HG03571 (cell line): ENCODE results near the gene GBP7.
"Not testable (repeated sequence)": the region's sequence is repeated elsewhere in the genome, so short reads cannot be mapped to it uniquely, and the experiment has no call there.

Source experiments
- ATAC-seq: cut with Tn5 transposase; IDR thresholded peaks from one replicate; pipeline ENCODE4 v1.9.1; 2021; ENCODE audit not compliant: unreplicated experiment

Gene GBP7, protein sequence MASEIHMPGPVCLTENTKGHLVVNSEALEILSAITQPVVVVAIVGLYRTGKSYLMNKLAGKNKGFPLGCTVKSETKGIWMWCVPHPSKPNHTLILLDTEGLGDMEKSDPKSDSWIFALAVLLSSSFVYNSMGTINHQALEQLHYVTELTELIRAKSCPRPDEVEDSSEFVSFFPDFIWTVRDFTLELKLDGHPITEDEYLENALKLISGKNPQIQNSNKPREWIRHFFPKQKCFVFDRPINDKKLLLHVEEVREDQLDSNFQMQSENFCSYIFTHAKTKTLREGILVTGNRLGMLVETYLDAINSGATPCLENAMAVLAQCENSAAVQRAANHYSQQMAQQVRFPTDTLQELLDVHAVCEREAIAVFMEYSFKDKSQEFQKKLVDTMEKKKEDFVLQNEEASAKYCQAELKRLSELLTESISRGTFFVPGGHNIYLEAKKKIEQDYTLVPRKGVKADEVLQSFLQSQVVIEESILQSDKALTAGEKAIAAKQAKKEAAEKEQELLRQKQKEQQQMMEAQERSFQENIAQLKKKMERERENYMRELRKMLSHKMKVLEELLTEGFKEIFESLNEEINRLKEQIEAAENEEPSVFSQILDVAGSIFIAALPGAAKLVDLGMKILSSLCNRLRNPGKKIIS

DNA sequence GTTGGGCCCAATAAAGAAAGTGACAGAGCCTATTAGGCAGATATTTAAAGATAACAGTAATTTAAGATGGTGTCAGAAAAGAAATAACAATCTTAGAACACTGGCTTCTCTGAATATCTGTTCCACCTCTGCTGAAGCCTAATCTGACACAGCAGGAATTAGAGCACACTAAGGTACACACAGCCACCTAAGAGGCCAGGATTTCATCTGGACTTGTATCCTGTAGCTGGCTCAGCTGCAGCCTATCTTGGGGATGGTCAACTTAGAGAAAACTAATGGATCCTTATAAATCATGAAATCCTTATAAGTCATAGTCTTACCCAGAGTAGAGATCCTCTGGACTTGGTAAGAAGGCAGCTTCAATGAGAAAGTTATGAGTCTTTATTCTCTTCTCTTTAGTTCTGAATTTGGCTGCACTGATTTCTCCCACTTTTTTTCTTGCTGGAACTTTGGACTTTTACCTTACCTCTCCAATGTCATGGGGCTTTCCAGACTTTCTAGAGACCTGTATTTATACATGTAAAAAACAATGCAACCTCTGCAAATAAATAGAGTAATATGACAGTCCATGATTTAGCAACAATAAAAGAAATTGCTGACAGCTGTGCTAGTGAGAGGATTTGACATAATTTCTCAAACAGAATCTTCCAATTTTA lies at the start of gene GBP7:
TSS of gene GBP7 (minus strand) at position 403 of the 656 bp plus-strand sequence. CDS start 4,068 bp downstream, outside the sequence.
- ATAC-seq: no peak

DNA sequence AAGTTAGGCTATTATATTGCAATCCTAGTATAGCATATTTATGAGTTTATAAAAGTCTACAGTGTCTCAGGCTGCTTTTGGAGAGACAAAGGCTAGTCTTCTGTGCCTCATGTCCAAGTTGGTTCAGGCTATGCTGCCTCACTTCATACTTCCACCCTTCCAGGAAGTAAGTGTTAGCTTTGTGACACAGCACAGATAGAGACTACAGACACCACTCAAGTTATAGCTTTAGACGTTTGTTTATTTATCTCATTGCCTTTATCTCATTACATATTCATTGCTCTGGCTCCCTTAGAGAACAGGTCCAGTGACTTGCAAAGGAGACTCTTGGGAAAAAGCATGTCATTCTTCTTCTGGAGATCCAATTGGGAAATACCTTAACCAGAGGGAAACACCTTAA lies 45.5 kb upstream of the GBP7 start:
- ATAC-seq: no peak

DNA sequence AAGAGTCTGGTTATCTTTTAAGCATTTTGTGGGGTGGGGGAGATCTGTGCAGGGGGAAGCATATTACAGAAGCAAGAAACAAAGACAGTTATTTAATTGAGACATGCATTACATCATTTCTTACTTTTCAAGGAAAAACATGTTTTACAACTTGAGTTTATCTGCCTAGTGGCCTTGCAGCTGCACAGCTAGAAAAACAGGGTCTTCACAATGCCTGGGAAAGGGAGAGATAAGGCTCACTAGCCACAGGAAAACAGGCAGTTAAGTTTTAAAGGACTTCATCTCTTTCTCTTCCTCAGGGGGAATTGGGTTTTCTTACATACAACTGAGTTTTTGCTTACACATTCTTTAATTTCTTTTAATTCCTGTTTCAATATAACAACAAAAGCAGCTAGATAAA lies 44.0 kb upstream of the GBP7 start:
- not testable (repeated sequence) for ATAC-seq

DNA sequence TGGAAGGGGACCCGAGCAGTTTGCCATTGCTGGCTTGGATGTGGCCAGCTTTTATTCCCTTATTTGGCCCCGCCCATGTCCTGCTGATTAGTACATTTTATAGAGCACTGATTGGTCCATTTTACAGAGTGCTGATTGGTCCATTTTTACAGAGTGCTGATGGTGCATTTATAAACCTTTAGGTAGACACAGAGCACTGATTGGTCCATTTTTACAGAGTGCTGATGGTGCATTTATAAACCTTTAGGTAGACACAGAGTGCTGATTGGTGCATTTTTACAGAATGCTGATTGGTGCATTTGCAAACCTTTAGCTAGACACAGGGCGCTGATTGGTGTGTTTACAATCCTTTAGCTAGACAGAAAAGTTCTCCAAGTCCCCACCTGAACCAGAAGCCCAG lies 43.1 kb upstream of the GBP7 start:
- not testable (repeated sequence) for ATAC-seq

DNA sequence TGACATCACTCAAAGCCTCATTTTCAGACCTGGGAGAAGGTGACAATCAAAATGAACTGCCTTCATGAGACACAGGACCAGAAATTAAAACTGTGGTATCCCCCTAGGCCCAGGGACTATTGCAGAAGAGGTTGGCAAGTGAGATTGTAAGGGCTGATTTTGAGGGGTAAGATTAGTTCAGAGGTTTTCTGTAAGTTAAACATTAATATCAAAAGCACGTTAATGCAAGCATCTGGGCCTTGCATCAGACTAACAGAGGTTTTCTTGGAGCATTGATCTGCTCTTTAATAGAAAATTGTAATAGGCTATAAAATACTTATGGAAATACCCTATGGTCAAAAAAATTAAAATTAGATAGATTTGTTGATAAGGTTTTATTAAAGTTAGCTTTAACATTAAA lies 37.5 kb upstream of the GBP7 start:
- ATAC-seq: no peak

DNA sequence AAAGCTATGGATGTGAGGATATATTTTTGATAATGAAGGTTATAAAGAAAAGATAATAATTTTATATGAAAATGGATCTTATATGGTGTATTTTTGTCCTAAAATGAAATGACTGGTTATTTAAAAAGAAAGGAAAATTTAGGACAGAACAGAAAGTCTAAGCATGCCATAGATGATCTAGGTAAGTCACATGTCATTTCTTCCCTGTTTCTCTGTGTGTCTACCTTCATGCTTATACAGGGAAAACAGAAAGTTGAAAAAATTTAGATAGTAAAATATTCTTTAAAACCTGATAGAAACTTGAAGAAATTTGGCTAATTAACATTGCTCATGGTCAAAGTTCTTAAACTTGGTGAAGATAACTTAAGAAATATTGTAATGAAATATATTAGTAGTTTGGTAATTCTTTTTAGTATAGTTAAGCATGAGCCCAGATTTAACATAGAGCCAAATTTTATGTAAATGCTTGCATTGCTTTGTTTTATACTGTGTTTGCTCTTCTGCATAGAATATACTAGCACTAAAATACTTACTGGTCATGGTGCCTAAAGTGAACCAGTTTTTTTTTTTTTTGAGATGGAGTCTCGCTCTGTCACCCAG lies 35.3 kb upstream of the GBP7 start:
- ATAC-seq: no peak

DNA sequence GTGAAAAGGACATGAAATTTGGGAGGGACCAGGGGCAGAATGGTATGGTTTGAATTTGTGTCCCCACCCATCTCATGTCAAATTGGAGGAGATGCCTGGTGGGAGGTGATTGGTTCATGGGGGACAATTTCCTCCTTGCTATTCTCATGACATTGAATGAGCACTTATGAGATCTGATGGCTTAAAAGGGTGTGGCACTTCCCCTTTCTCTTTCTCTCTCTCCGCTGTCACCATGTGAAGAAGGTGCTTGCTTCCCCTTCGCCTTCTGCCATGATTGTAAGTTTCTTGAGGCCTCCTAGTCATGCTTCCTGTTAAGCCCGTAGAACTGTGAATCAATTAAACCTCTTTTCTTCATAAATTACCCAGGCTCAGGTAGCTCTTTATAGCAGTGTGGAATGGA lies 30.6 kb upstream of the GBP7 start:
- ATAC-seq: no peak

DNA sequence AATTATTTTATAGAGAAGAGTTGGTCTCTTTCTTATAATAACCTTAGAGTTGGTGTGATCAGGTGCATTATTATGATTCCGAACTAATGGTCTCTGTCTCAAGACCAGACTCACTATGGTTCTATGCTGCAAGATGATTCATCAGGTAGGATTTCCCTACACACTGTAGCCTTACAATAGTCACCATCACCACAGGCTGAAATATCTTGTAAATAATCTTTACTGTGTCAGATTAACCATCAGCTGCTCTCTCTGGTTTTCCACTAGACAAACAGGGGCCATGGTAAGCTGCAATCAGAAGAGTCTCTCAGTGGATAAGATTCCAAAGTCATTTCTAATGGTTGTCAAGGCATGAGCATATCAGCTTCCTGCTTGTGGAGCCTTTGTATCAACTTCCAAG lies 27.4 kb upstream of the GBP7 start:
- ATAC-seq: no peak

DNA sequence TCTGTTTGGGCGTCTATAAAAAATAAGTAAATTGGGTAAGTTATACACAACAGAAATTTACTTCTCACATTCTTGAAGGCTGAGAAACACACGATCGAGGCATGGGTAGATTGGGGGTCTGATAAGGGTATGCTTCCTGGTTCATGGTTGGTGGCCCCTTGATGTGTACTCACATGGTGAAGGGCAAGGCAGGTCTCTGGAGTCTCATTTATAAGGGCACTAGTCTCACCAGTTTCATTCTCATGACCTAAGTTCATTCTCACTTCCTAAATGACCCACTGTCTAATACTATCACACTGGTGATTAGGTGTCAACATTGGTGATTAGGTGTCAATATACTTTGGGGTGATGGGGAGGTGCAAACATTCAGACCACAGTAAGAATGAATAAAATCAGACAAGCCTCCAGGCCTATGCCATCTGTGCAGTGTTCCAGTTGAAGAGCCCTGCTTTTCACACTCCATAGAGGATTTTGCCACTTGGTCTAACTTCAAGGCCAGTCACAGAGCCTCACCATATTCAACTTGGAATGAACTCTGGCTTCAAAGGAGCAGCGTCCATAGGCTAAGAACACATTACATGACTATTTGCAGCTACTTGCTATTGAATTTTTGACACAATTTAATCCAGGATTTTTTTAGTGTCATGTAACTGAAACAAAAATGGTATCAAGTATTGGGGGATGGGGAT lies 25.4 kb upstream of the GBP7 start:
- ATAC-seq: peak; percentile 73

DNA sequence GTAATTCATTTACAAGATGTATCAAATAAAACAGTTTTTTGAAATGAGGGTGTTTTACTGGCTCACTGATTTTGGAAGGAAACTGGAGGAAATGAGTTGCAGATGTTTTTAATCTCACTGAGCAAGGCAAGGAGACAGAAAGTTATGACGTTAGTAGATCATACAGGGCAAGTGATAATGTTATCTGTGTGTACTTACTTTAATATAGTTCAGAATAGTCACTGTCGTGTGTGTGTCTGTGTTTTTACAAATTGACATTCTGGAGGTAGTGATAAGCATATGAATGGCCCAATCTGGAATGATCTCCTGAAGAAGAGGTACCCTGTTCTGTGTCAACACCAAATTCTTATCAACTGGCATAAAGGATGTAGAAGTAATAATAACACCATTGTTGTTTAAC lies 24.9 kb upstream of the GBP7 start:
- no peak for ATAC-seq

DNA sequence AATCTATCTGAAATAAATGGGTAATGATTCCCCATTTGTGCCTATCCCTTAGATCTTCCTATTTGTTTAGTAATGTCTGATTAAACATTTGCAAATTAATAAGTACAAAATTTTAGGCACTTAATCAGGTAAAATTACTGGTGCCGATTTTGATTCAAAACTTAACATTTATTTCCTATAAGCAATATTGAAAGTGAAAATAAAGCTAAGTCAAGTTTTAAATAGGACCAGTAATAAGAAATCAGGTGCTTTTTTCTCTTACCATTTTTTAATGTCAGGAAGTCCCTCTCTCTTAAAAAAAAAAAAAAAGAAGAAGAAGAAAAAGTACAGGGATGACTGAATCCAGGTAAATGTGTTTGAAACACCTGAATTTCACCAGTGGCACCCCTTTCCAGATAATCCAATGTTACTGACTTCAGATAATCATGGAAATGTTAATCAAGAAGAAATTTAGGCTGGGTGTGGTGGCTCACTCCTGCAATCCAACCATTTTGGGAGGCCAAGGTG lies 23.8 kb upstream of the GBP7 start:
- no peak for ATAC-seq

DNA sequence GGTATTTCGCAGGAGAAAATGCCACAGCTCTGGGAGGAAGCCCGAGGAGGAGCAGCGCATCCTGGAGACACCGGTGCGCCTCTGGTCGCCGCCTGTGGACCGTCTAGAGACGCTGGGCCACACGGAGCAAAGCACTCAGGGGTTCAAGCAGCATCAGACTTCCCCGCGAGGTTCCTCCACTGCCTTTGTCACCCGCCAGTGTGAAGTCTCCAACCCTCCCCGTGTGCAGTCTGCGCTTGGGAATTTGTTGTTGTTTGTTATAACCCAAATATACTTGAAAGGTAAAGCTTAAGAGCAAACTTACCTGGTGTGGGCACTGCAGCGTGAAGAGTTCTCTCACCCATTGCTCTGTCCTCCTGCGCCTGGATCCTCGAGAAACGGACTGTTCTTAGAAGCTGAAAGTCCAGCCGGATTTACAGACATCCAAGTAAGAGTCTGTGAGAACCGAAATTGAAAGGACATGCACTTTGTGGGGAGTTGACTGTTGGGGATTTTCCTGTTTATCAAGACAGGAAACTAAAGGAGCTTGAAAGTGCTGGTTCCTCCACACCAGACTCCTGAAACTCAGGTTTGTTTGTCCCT lies 22.8 kb upstream of the GBP7 start, which contains the start of gene GBP4:
TSS of gene GBP4 (minus strand) at position 452 of the 582 bp plus-strand sequence. CDS start at position 344, 108 bp downstream.
- ATAC-seq: peak; percentile 51

DNA sequence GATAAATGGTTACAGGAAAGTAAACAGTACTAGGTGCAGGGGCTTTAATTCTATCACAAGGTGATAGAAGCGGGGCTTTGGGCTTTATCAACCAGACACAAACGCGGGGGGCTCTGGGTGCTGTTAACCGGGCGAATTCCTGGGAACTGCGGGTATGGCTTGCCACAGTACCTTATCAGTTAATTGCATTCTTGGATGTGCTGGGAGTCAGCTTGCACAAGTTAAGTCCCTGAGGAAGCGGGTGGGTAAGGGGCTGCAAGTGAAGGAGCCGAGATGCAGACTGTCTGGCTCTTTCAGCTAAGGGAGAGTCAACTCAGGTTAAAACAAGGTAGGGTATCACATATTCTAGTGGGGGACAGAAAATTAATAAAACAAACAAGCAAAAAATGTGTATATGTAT lies 22.3 kb upstream of the GBP7 start:
- no peak for ATAC-seq

DNA sequence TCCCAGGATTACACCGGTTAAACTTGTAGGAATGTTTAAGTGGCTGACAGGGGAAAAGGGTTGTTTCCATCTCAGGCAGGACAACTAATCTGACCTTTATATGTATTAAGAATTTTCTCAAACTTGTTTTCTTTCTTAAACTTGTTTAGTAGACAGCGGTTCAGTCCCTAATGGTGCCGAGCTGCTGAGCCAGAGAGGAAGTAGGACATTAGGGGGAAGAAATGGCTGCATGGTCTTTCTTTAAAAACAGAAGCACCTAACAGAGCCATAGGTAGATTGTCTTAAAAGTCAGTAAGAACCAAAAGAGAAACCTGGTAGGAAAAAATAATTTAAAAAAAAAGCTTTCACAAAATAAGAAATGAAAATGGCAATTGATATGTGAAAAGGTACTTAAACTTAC lies 19.7 kb upstream of the GBP7 start:
- ATAC-seq: no peak

DNA sequence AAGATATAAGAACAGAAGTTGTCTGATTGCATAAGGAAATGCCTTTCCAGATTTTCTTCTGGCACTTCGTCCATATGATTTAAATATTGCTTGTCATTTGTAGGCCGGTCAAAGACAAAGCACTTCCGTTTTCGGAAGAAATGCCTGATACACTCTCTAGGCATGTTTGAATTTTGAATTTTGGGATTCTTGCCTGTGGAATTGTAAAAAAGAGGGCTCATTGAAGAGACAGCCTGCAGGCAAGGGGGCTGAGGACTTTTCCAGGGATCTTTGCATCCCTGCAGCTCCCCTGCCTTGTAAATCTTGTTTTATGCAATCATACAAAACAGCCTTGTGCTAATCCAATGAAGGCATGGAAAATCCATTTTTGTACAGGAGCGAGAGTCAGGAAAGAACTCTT lies 15.5 kb upstream of the GBP7 start:
- no peak for ATAC-seq

DNA sequence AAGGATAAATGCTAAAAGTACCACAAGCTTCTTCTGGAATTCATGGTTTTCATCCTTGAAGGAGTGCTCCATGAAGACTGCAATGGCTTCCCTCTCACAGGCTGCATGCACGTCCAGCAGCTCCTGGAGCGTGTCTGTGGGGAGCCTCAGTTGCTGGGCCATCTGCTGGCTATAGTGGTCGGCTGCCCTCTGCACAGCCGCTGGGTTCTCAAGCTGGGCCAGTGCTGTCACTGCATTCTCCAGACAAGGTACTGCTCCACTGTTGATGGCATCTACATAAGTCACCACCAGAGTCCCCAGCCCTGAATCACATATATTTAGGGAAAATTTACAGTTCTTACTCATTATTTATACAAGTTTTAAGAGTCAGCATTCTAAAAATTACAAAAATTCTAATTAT lies 14.2 kb upstream of the GBP7 start:
- ATAC-seq: no peak

DNA sequence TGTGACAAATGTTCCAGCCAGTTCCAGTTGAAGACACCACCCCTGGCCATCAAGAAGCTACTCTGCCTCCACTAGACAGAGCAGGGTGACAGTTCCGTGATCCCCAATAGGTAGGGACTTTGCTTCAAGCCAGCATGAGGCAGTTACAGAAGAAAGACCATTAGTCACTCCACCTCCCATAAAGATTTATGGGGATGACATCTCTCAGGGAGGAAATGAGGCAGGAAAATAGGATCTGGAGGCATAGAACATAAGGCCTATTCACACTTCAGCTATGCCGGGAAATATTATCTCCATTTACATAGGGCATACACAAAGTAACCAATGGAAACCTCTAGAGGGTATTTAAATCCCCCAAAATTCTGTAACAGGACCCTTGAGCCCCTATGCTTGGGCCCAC lies 3.5 kb upstream of the GBP7 start:
- ATAC-seq: no peak

DNA sequence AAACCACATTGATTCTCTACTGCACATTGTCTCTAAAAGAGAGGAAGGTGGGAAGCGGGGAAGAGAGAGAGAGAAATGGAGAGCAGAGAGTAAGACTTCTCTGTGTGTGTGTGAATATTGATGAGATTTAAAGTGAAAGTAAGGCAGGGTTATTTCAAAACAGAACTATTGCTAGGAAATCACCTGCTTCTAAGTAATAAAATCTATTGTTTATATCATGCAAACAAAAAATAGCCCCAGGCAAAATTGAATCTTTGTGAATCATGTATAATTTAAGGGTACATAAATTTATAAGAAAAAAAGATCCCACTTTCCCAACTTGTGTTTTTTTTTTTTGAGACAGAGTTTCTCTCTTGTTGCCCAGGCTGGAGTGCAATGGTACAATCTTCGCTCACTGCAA lies 1.2 kb upstream of the GBP7 start:
- ATAC-seq: no peak

DNA sequence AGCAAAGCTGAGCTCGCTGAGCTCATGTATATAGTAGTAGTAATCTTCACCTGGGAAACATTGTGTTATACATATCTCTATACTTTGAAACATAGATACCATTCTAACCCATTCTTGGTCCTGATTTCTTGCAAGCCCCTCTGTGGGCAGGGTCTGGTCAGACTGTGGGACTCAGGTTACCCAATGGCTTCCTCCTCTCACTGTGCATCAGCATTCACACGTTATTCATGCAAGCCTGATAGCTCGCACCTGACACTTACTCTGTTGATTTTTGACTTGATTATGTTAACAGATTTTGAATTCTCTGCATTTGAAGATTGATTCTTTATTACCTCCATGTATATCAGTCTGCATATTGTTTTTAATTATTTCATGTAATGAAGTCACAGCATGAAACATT lies 1.3 kb downstream of the GBP7 start:
- no peak for ATAC-seq

DNA sequence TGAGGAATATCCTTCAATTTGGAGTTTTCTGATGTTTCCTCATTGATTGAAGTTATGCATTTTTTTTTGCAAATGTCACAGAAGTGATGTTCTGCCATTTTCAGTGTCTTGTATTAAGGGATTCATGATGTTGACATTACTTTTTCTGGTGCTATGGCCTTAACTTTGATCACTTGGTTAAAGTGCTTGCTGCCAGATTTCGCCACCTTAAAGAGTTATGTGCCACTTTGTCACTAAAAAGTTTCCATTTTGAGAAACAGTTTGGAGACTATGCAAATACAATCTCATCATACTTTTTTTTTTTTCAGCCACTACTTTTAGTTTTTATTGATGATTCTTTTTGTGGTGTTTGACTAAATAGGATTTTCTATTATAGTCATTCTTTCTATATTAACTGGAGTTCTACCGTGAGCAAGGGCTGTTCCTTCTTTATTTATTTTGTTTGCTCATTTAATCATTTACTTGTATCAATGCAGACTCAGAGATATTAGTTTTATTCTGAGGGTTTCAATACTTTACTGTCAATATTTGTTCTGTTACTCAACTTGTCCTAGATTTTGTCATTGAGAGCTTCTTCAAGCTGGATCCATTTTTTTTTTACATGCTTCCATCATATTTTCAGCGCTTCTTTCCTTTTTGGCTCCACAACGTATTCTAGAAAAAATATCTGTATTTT lies 3.2 kb downstream of the GBP7 start:
- no peak for ATAC-seq
